HG03097 (cell line): ENCODE results near the gene PTPN7.
"Not testable (repeated sequence)": the region's sequence is repeated elsewhere in the genome, so short reads cannot be mapped to it uniquely, and the experiment has no call there.

Experiments
- ATAC-seq: cut with Tn5 transposase; IDR thresholded peaks from one replicate; pipeline ENCODE4 v1.9.1; 2021; ENCODE audit not compliant: unreplicated experiment, low FRiP score

PTPN7 gene

GRCh38 chr1:202154148-202154765 lies 6.1 kb downstream of the PTPN7 start:
- ATAC-seq: no peak

DNA sequence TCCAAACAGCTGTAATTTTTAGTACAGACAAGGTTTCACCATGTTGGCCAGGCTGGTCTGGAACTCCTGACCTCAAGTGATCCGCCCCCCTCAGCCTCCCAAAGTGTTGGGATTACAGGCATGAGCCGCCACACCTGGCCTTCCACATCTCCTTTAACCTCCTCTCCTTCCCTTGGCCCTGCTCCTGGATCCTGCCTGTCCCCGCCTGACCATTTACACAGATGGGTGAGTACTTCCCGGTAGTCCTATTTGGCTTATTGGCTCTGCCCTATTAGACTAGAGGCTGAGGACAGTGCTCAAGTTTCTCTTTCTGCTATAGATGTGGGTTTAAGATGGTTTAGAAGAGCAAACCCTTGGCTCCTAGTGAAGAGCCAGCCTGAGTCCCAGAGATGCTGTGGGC lies 7.1 kb downstream of the PTPN7 start:
- no peak for ATAC-seq

DNA sequence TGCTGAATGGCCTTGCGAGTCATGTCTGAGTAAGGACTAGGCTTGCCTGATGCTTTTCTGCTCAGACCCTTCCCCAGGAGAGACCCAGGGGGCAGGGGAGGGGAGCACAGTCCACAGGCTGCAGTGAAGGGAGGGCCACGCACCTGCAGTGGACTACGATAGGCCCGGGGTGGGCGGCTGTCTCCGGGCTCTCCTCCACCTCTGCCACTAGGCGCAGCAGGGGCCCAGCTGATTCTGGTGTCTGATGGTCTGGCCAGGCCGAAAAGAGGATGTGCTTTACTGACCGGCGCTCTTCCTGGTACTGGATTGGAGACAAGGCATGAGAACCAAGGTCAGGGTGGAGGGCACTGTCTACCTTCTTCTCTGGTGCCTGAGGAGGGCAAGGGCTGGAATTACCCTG lies 8.0 kb downstream of the PTPN7 start:
- ATAC-seq: no peak

DNA sequence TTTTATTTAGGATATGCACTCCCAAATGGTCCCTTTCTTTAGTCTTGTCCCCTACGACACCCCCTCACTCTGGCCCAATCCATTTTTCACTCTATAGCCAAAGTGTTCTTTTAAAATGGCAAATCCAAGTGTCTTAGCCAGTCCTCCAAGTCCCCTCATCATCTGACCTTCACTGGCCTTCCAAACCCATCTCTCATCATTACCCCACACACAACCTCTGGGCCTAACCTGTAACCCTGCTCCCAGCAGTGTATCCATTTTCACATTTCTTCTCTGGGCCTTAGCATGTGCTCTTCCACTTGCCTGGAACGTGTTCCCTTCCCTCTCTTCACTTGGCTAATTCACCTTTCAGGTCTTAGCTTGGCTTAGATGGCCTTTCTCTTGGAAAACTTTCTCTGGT lies 9.4 kb downstream of the PTPN7 start:
- no peak for ATAC-seq

DNA sequence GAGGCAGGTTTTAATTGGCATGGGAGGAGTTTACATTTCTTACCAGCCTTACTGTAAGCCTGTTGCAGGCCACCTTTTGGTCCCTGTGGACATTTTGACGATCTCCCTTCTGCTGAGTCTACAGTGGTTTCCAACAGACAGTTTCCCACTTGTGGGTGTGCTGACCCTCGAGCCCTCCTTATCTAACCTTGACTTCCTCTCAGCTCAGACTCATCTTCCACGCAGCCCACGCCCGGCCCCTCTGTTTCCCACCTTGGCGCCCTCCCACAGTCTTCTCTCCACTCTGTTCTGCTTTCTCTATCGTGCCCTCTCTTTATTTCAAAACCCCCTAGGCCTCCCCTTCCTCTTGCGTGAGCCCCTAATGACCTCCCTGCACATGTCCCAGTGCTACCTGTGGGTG lies 9.8 kb downstream of the PTPN7 start:
- no peak for ATAC-seq

DNA sequence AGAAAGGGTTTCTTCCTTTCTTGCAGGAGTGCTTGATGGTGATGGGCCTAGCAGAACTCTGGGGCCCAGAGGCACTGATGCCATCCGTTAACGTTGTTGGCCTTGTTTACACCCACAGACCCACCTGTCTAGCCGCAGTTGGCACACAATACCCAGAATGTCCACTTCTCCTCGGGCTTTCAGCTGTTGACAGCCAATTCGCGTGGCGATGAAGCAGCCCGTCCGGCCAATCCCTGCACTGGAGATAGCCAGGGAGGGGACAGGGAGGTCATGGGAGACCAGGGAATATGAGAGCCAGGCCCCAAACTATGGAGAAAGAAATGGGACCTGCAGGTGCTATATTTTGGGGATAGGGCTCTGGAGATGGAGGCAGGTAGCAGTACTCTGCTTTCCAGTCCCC lies 10.2 kb downstream of the PTPN7 start:
- no peak for ATAC-seq

DNA sequence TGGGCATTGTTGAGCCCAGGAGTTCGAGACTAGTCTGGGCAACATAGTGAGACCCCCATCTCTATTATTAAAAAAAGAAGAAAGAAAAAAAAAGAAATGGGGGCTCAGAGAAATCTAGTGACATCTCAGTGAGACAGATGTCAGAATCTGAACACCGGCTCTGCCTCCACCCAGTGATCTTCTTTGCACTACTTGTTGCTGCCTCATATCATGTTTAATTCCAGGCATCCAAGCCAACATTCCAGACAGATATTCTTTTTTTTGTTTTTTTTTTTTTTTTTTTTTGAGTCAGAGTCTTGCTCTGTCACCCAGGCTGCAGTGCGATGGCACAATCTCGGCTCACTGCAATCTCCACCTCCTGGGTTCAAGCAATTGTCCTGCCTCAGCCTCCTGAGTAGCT lies 10.8 kb downstream of the PTPN7 start:
- no peak for ATAC-seq

GRCh38 chr1:202148391-202148790 lies 12.0 kb downstream of the PTPN7 start:
- no peak for ATAC-seq

GRCh38 chr1:202146993-202147392 lies 13.4 kb downstream of the PTPN7 start:
- ATAC-seq: no peak

- ATAC-seq: no peak
Measured at GRCh38 chr1:202146279-202146678, 14.1 kb downstream of the PTPN7 start.

- ATAC-seq: not testable (repeated sequence)
Measured at GRCh38 chr1:202145744-202146140, 14.7 kb downstream of the PTPN7 start.

DNA sequence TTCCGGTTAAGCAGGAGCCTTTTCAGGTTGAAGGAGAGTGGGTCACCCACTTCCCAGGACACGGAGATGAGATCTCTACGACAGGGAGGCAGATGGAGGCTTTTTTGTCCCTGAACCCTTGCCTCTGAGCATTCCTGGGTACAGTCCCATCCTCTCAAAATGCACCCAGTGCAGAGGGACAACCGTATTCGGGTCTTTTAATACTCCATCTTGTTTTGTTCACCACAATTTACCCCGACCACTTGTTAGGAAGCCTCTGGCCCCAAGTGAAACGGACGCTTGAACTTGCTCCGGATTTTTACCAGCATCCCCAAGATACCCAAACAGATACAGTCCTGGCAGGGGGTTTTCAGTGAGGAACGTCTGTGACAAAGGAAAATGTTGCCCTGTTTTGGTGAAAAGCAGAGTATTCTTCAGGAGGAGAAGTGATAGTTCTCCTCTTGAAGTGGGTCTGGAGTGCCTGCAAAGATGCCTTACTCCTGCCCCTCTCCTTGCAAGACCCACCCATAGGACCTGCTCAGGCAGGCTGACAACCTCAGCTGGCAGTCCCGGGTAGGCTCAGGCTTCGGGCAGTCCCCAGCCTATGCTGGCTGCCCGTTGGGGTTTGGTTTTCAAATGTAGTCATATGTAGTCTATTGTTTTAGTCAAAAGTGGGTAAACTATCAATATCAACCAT lies 15.2 kb downstream of the PTPN7 start:
- no peak for ATAC-seq

DNA sequence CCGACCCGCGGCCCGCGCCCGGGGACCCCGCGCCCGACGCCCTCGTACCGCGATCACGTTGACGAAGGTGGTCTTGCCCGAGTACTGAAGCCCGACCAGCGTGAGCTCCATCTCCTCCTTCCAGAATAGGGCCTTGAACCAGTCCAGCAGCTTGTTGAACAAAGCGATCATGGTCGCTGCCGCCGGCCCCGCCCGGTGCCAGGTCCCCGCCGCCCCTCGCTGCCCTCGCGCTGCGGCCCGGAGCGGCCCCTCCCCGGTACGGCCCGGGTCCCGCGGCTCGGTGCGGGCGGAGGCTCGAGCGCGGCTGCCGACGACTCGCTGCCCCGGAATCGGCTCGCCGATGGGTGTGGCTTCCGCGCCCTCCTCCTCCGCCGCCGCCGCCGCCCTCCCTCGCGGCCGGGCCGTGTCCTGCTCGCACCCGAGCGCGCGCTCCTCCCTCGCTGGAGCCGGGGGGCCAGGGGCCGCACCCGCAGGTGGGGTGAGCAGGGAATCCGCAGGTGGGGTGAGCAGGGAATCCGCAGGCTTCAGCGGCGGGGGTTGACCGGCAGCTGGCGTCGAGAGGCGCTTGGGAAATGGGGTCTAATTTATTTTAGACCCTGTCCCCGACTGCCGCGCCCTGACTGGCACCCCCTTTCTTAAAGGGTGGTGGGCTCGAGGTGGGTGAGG lies 15.9 kb downstream of the PTPN7 start, which contains the start of gene ARL8A:
ARL8A (minus strand) TSS at position 336 of the 666 bp plus-strand sequence; CDS start at position 171, 165 bp downstream.
- ATAC-seq: peak; percentile 40

GRCh38 chr1:202143768-202144401 lies 16.5 kb downstream of the PTPN7 start:
- peak; percentile 30 for ATAC-seq

DNA sequence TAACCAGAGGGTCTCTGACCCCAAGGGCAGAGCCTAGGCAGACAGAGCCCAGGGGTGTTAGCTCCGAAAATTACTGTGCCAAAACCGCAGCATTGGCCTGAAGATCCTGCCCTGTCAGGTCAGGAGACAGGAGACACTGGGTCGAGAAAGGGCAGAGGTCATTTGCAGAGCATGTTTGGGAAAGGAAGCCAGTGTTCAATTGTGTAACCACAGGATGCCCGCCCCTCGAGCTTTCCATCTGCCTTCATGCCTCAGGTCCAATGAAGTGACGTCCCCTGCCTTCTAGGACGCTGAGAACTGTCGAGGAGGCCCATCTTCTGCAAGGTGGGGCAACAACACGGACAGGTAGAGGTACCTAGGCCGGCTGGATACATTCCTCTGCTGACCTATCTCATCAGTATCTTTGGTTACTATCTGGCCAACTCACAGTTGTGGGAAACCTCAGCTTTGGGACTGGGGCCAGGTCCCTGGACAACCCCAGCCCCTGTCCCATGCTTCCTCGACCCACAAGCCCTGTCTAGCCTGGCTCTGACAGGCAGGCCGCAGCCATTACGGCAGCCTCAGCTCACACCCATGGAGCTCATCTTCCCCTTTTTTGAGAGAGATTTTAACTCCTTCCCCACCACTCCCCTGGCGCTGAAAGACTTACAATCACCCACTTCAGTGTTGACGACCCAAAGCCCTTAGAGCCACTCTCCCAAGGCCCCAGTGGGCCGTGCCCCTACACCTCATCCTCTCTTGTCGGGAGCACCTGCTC lies 17.2 kb downstream of the PTPN7 start:
- ATAC-seq: peak; percentile 20

DNA sequence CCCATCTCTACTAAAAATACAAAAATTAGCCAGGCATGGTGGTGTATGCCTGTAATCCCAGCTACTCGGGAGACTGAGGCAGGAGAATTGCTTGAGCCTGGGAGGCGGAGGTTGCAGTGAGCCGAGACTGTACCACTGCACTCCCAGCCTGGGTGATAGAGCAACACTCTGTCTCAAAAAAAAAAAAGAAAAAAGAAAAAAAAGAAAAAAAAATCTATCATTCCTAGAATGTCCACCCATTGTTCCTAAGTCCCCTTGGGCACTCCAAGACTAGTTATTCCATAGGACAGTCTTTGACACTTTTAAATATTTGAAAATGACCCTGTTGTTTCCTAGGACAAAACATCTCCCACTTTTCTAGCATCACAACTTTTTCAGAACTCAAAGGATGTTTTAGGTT lies 18.9 kb downstream of the PTPN7 start:
- not testable (repeated sequence) for ATAC-seq

GRCh38 chr1:202140833-202141232 lies 19.6 kb downstream of the PTPN7 start:
- no peak for ATAC-seq

DNA sequence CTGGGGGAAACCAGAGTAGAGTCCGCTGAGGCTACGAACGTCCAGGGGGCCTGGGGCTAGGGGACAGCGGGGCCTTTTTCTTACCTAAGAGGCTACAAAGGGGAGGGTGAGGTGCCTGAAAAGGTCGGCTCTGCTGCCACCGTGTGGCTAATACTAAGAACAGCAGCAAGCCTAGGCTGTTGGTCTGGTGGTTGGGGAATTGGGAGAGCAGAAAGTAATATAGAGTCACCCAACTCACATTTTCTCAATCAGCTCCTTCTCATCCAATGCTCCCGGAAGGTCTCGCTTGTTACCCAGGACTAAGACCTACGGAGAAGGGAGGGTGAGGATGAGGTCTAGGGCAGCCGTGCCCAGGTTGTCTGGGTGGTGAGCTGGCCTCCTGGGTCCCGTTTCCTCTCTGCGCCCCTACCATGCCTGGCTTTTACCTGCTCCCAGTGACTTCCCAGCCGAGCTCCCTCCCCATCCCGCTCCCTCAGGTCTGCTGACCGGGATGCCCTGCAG lies 25.1 kb downstream of the PTPN7 start:
- ATAC-seq: no peak

DNA sequence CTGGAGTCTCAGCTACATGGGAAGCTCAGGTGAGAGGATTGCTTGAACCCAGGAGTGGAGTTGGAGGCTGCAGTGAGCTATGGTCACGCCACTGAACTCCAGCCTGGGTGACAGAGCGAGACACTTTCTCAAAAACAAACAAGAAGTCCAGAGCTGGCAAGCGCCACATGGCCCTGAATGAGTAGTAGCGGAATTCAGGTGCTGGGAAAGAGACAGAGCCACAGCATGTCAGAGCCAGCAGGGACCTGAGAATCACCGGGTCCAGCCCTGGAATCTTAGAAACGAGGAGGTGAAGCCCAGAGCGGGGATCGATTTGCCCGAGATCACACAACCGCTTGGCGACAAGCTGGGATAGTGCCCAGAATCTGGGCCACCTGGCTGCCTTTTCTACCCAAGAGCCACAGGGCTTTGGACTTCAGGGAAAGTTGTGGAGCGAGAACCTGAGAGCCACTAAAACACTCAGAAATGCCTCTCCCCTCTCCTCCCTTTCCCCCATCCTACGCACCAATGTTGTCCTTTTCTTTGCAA lies 25.7 kb downstream of the PTPN7 start:
- ATAC-seq: no peak

DNA sequence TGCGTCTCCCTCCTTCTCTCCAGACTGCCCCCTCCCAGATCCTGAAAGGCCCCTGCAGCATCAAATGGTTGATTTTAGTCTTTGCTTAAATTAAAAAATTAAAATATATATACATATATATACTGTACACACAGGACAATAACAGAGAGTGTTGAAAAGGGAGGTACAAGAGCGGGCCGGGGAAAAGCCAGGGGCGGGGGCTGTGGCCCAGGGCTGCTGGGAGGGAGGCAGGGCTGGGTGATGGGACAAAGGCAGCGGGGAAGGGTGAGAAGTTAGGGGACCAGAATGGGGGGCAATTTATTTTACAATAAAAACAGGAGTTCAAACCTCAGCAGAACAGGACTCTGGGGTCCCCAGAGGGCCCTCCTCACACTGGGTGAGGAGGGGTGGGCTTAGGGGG lies 26.4 kb downstream of the PTPN7 start:
- ATAC-seq: no peak
